ENCODE measurements around the gene GLO1. TPM values are rescaled to one million over a fixed set of nuclear protein-coding genes. Genes with fewer than 3 reads are reported as not detected.

Gene GLO1
- total RNA-seq, 1 donor from 2014 or later: 149 TPM

DNA sequence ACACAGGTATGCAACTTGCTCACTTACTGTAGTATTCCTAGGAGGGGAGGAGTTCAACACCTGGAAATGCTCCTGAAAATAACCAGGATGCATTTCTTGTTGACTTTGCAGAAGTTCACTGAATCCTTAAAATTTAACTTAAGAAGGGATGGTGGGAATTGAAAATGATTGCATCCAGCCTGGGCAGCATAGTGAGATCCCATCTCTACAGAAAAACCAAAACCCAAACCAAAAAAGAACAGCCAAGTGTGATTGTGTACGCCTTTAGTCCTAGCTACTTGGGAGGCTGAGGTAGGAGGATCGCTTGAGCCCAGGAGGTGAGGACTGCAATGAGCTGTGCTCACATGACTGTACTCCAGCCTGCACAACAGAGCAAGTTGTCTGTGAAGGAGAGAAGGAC, 13.9 kb upstream of the GLO1 start:
- Mint-ChIP-seq H3K36me3 (ENCODE audit: low read depth) (no peaks in the 10 kb centered on the region), H3K27ac (ENCODE audit: unreplicated experiment) (no peak overlapping the region), H3K27me3 (ENCODE audit: low read depth) (peaks cover 3% of the 10 kb centered on the region), H3K4me1 (no peaks in the 10 kb centered on the region), H3K4me3 (no peak overlapping the region), H3K9me3 (no peaks in the 10 kb centered on the region)
- TF ChIP-seq, protein P1, sequence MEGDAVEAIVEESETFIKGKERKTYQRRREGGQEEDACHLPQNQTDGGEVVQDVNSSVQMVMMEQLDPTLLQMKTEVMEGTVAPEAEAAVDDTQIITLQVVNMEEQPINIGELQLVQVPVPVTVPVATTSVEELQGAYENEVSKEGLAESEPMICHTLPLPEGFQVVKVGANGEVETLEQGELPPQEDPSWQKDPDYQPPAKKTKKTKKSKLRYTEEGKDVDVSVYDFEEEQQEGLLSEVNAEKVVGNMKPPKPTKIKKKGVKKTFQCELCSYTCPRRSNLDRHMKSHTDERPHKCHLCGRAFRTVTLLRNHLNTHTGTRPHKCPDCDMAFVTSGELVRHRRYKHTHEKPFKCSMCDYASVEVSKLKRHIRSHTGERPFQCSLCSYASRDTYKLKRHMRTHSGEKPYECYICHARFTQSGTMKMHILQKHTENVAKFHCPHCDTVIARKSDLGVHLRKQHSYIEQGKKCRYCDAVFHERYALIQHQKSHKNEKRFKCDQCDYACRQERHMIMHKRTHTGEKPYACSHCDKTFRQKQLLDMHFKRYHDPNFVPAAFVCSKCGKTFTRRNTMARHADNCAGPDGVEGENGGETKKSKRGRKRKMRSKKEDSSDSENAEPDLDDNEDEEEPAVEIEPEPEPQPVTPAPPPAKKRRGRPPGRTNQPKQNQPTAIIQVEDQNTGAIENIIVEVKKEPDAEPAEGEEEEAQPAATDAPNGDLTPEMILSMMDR (conservative IDR thresholded peaks at IDR 0.05): no peak
- DNase-seq (ENCODE audit: low read depth, low spot score): no peak

DNA sequence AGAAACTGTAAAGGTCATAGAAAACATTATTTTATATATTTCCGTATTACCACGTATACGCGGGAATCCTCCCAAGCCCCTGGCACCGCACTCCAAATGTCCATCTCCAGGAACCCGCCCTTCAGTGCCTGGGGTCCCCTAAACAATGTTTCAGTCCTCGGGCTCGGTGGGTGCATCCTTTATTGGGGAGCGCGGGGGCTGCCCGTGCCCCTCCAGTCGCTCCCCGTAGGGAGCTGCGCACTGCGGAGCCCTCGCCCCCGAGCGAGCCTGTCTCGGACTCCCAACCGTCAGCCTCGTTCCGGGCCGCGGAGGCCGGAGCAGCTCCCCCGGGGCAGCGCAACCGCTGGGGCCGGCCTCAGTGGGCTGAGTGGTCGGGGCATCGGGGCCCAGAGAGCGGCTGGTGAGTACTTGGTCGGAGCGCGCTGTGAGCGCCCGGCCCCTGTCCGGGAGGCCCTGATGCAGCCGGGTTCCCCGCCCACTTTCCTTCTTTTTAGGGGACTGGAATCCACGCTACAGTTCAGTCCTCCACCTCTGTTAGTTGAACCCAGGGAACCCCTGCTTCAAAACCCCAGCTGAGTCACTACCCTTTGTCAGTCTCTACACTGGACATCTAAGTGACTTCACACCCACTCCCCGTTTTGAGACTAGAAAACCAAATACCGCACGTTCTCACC, 12.2 kb upstream of the GLO1 start, which contains the start of gene DNAH8:
Gene DNAH8, plus strand, starts transcription at position 296 of the 674 bp plus-strand sequence. CDS start 7,499 bp downstream, outside the sequence.
- Mint-ChIP-seq H3K27ac (ENCODE audit: unreplicated experiment) (no peak within 1 kb of the TSS), H3K4me1 (no peaks in the 10 kb centered on the region), H3K36me3 (ENCODE audit: low read depth) (peaks cover under 1% of the 10 kb centered on the region), H3K9me3 (peaks cover 4% of the 10 kb centered on the region), H3K27me3 (ENCODE audit: low read depth) (peaks cover 3% of the 10 kb centered on the region), H3K4me3 (no peak within 1 kb of the TSS)
- TF ChIP-seq, protein P1 (conservative IDR thresholded peaks at IDR 0.05): no peak
- no peak for DNase-seq (ENCODE audit: low read depth, low spot score)

DNA sequence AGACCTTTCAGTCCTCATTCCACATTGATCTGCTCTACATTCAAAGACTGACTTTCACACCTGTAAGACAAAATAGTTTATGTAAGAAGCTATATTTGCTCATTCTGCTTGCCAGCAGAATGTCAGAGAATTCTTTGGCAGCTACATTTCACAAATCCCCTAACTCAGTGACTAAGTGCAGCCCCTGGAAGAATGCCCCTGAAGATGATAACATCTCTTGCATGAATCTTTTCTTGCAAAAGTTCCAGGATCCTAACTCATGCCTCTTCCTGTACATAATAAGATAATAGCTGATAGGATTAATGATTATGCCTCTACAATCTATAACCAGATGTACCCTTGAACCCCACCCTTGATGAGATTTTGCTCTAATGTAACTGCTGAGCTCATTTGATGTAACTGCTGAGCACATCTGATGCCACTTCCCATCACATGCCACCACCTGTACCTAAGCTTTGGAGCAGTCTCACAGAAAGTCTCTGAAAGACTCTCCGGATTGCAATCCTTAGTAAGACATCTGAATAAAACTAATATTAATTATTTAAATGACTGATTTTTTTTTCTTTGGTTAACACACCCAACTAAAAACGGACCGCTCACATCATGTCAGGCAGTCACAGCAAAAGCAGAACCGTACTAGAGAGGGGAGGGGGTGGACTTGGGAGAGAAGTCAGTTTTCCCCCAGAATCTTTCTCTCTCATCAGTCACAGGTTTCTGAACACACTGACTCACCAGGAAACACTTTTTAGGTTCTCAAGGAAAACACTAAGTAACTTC, 11.5 kb upstream of the GLO1 start:
- peaks cover 3% of the 10 kb centered on the region for H3K27me3 Mint-ChIP-seq (ENCODE audit: low read depth)
- H3K27ac Mint-ChIP-seq (ENCODE audit: unreplicated experiment): no peak overlapping the region
- H3K4me1 Mint-ChIP-seq: no peaks in the 10 kb centered on the region
- TF ChIP-seq, protein P1 (conservative IDR thresholded peaks at IDR 0.05): no peak
- peaks cover 5% of the 10 kb centered on the region for H3K36me3 Mint-ChIP-seq (ENCODE audit: low read depth)
- DNase-seq (ENCODE audit: low read depth, low spot score): no peak
- no peak overlapping the region for H3K4me3 Mint-ChIP-seq
- peaks cover 8% of the 10 kb centered on the region for H3K9me3 Mint-ChIP-seq

DNA sequence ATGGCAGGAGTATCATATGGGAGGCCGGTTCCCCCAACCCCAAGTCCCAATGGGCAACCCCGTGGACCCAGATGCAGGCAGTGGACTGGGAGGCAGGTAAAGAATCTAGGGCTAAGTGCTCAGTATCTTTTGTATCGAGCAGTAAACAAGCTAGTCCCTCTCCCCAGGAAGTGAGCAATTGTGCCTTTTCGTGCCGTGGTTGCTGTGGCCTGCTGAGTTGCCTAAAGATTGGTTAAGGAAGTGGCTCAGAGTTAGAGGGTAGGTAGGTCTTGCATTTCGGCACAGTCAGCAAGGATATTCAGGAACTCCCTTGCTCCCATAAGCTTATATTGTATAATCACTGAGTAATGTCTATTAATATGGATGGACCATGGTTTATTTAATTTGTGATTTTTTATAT, 10.9 kb upstream of the GLO1 start:
- peaks cover 1% of the 10 kb centered on the region for H3K27me3 Mint-ChIP-seq (ENCODE audit: low read depth)
- no peak overlapping the region for H3K4me3 Mint-ChIP-seq
- peaks cover 5% of the 10 kb centered on the region for H3K36me3 Mint-ChIP-seq (ENCODE audit: low read depth)
- TF ChIP-seq, protein P1 (conservative IDR thresholded peaks at IDR 0.05): no peak
- no peak overlapping the region for H3K27ac Mint-ChIP-seq (ENCODE audit: unreplicated experiment)
- no peak for DNase-seq (ENCODE audit: low read depth, low spot score)
- peaks cover 8% of the 10 kb centered on the region for H3K9me3 Mint-ChIP-seq
- no peaks in the 10 kb centered on the region for H3K4me1 Mint-ChIP-seq

DNA sequence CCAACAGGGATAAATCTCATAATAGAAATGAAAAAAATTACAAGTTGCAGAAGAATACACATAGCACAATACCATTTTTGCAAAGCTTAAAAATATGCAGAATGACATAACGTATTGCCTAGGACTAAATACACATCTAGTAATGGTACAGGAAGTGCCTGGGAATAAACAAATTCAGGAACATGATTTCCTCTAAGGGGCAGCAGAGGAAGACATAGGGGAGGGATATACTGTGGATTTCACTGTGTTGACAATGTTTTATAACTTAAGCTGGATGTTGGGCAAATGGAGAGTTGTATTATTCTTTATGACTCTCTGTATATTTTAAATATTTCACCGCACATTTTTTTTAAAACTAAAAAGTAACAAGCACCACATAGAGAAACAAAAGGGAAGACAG, 5.6 kb upstream of the GLO1 start:
- Mint-ChIP-seq H3K27me3 (ENCODE audit: low read depth) (no peaks in the 10 kb centered on the region), H3K36me3 (ENCODE audit: low read depth) (peaks cover 5% of the 10 kb centered on the region), H3K4me3 (no peak overlapping the region), H3K9me3 (peaks cover 8% of the 10 kb centered on the region), H3K27ac (ENCODE audit: unreplicated experiment) (no peak overlapping the region), H3K4me1 (no peaks in the 10 kb centered on the region)
- TF ChIP-seq, protein P1 (conservative IDR thresholded peaks at IDR 0.05): no peak
- DNase-seq (ENCODE audit: low read depth, low spot score): no peak
